Body of pancreas (tissue), 4 donors: ENCODE measurements around the gene C11orf68. TPM values are rescaled to one million over a fixed set of nuclear protein-coding genes. Genes with fewer than 3 reads are reported as not detected.

ENCODE experiments used
- ATAC-seq: fragments of 150-250 bp; one replicate; pipeline ENCODE4 v1.9.1; 2016
- DNase-seq, 4 donors: peaks; one replicate each; pipeline ENCODE4 v3.0.0-alpha.2; 2019
- H3K27ac ChIP-seq, 4 donors: fragments of 200-600 bp; sonication (generic); 1 replicate in 3 of 4; 2 replicates in 1 of 4; pipeline versions ENCODE4 v1.5.1 to v1.6.1; 2016 to 2019; ENCODE audit warnings: mild to moderate bottlenecking in 1 of 4, mixed read lengths in 1 of 4, moderate library complexity in 1 of 4
- H3K27me3 ChIP-seq, 2 donors: fragments of 200-600 bp; sonication (generic); one replicate each; pipeline ENCODE4 v1.6.0; 2016; ENCODE audit warnings: mild to moderate bottlenecking in 1 of 2
- H3K36me3 ChIP-seq, 2 donors: fragments of 200-600 bp; sonication (generic); replicated peaks in 1 of 2; 2 replicates each; pipeline ENCODE4 v1.5.1; 2016; ENCODE audit warnings: low read depth in 2 of 2; ENCODE audit not compliant: insufficient read depth in 1 of 2
- H3K4me1 ChIP-seq: fragments of 200-600 bp; sonication (generic); one replicate; pipeline ENCODE4 v1.6.0; 2016
- H3K4me3 ChIP-seq, 2 donors: fragments of 200-600 bp; sonication (generic); 1 replicate in 1 of 2; 2 replicates in 1 of 2; pipeline ENCODE4 v1.5.1; 2016 to 2019
- H3K9me3 ChIP-seq, 3 donors: fragments of 200-600 bp; sonication (generic); 1 replicate in 2 of 3; 2 replicates in 1 of 3; pipeline ENCODE4 v1.5.1; 2016
- CTCF ChIP-seq, 7 experiments: fragments of 450-650 bp in 4 of 7; fragments of 200-600 bp in 3 of 7; sonication (generic) in 3 of 7; IDR thresholded peaks; one replicate each; pipeline ENCODE4 v1.5.1; 2016 to 2019; ENCODE audit warnings: antibody characterized with exemption in 7 of 7
- POLR2A ChIP-seq, 3 donors: fragments of 450-650 bp; IDR thresholded peaks; one replicate each; pipeline ENCODE4 v1.6.1; 2016; ENCODE audit warnings: antibody characterized with exemption in 3 of 3, mild to moderate bottlenecking in 2 of 3
- WGBS, 2 donors: methylation state at CpG; one replicate each; pipeline ENCODE4 v1.1.5; 2017; 5-methylcytosine and 5-hydroxymethylcytosine counted together
- intact Hi-C: fragments of 100-400 bp; cut with DNase I; formaldehyde crosslinking; loops from one replicate; pipeline ENCODE4 v1.15.1; 2023
- total RNA-seq, 2 donors: library from RNA; depleted of rRNA; stranded (reverse); fragments of >200 nt; gene quantifications; one replicate each; pipeline ENCODE4 v1.1.0, GENCODE V29; 2016

The C11orf68 gene
- total RNA-seq, 2 donors from 2014 or later: 10.4 to 17.8 TPM

- no peak overlapping the region for H3K27ac ChIP-seq
- H3K4me1 ChIP-seq: peaks cover 14% of the 10 kb centered on the region
- DNase-seq: no peak
- TF ChIP-seq POLR2A (IDR thresholded peaks at IDR 0.05): peak in 1 of 3 donors; percentile 17
- TF ChIP-seq CTCF (IDR thresholded peaks at IDR 0.05): no peak
- ATAC-seq: no peak
- WGBS, 2 donors: 15 to 40% methylated on average over 4 to 5 of the region's 5 CpGs
- no peak overlapping the region for H3K4me3 ChIP-seq
- intact Hi-C loops: no loop called here
- H3K27me3 ChIP-seq: peaks cover 0 to 11% of the 10 kb centered on the region in 2 donors
- H3K9me3 ChIP-seq: no peaks in the 10 kb centered on the region
- H3K36me3 ChIP-seq: no peaks in the 10 kb centered on the region
Observed at GRCh38 chr11:65903068-65903481, 15.8 kb downstream of the C11orf68 start.

DNA sequence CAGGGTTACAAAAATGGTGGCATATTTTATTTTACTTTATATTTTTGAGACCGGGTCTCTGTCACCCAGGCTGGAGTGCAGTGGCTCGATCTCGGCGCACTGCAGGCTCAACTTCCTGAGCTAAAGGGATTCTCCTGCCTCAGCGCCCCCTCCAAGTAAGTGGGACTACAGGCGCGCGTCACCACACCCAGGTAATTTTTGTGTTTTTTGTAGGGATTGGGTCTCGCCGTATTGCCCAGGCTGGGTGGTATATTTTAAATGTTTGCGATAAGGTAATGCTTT, 18.0 kb downstream of the C11orf68 start:
- no peak for ATAC-seq
- intact Hi-C loops: no loop called here

DNA sequence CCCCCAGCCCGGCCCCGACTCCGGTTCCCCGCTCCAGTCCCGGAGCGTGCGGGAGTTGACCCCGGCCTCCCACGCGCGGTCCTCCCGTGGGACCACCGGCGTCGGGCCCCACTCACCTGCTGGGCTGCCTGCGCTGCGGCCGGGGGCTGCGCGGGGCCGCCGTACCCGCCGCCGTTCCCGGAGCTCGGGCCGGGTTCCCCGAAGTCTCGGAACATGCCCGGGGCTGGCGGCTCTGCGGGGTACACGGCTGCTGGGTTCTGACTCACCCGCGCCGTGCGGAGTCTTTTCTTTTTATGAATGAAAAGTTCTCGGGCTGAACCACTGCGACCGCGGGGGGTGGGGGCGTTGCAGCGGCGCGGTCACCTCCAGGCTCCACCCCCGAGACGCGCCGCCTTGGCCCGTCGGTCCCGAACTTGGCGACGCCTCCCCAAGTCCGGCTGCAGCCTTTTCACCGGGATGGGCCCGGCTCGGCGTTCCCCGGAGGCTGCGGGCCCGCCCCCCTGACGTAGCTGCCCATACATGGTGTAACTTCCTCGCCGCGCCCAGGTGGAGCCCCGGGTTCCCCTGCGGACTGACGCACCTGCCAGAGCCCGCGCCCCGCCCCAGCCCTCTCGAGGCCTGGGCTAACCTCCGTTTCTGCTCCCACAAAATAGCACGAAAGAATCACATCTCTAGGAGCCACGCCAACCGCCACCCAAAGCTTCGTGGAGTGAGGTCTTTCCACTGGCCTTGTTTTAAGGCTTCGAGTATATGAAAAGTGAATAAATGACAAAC, 18.6 kb downstream of the C11orf68 start, which contains the start of gene FOSL1:
TSS of gene FOSL1 (minus strand) at position 264 of the 774 bp plus-strand sequence. CDS start at position 215, 49 bp downstream.
- intact Hi-C loops: no loop called here

More for the DNA sequence above, 18.0 kb downstream of the C11orf68 start:
- H3K27ac ChIP-seq: peak overlapping the region in 2 of 4 donors; percentile 48 to 66
- no peak overlapping the region for H3K4me3 ChIP-seq
- H3K4me1 ChIP-seq: peaks cover 14% of the 10 kb centered on the region
- DNase-seq: no peak
- TF ChIP-seq POLR2A (IDR thresholded peaks at IDR 0.05): no peak
- no peak for TF ChIP-seq CTCF (IDR thresholded peaks at IDR 0.05)
- H3K27me3 ChIP-seq: peaks cover 0 to 11% of the 10 kb centered on the region in 2 donors
- WGBS, 2 donors: 74 to 86% methylated on average over 11 of the region's 11 CpGs
- no peaks in the 10 kb centered on the region for H3K9me3 ChIP-seq
- no peaks in the 10 kb centered on the region for H3K36me3 ChIP-seq

DNA sequence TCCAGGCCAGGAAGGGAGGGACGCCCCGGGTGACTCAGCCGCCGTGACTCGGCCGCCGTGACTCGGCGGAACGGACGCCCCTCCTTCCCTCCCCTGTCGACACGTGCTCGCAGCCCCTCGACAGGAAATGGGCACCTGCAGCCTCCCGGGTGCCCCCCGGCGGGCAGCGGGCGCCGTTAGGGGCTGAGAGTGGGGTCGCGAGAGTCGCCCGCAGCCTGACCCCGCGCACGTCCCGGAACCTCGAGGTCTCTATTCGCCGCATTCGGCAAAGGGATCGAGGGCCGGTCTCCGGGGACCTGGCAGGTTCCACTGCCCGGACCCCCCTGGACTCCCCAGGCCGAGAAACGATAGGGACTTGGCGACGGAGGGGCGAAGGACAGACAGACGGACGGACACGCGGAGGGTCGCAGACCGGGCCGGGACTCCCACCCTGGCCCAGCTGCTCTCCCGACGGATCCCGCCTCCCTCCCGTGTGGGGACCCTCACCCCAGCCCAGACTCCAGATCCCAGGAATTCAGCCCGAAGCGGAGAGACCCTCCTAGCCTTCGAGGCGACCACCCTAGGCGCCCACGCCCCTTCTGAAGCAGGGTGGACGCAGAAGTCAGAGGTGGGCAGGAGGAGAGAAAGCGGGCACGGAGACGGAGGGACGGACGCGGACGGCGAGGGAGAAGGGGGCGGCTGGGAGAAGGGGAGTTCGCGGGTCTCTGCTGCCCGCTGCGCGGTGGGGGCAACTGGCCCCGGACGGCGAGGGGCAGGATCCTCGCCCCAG, 19.3 kb downstream of the C11orf68 start:
- ATAC-seq: peak; percentile 37
- Histone ChIP-seq H3K9me3 (no peaks in the 10 kb centered on the region), H3K4me3 (no peak overlapping the region), H3K27ac (peak overlapping the region in 3 of 4 donors; percentile 24 to 66 (median 48)), H3K36me3 (no peaks in the 10 kb centered on the region), H3K27me3 (peaks cover 0 to 11% of the 10 kb centered on the region in 2 donors), H3K4me1 (peaks cover 14% of the 10 kb centered on the region)
- 0 to 4% methylated on average over 3 to 77 of the region's 78 CpGs for WGBS, 2 donors
- intact Hi-C loops: no loop called here
- DNase-seq: peak; percentile 45 to 58 (median 52)
- TF ChIP-seq POLR2A (IDR thresholded peaks at IDR 0.05) (peak in 2 of 3 donors; percentile 9 to 12), CTCF (IDR thresholded peaks at IDR 0.05) (no peak)

More for the DNA sequence above, 18.6 kb downstream of the C11orf68 start, which contains the start of gene FOSL1:
- Histone ChIP-seq H3K27me3 (peaks cover 0 to 11% of the 10 kb centered on the region in 2 donors), H3K9me3 (no peaks in the 10 kb centered on the region), H3K27ac (peak within 1 kb of the TSS in 3 of 4 donors; percentile 24 to 66 (median 48)), H3K4me3 (no peak within 1 kb of the TSS), H3K4me1 (peaks cover 14% of the 10 kb centered on the region), H3K36me3 (no peaks in the 10 kb centered on the region)
- TF ChIP-seq POLR2A (IDR thresholded peaks at IDR 0.05) (peak; percentile 39 to 71 (median 68)), CTCF (IDR thresholded peaks at IDR 0.05) (peak in 2 of 7 experiments; percentile 1 to 3)
- WGBS, 2 donors: 2 to 14% methylated on average over 10 to 74 of the region's 80 CpGs
- peak; percentile 86 to 94 (median 92) for DNase-seq
- ATAC-seq: peak; percentile 91
